ENCODE data around the gene ARID5A. TPM values are rescaled to one million over a fixed set of nuclear protein-coding genes. Genes with fewer than 3 reads are reported as not detected.

ARID5A gene
- polyA plus RNA-seq, 4 donors, result 2.9 to 15.2 (median 7.8) TPM

DNA sequence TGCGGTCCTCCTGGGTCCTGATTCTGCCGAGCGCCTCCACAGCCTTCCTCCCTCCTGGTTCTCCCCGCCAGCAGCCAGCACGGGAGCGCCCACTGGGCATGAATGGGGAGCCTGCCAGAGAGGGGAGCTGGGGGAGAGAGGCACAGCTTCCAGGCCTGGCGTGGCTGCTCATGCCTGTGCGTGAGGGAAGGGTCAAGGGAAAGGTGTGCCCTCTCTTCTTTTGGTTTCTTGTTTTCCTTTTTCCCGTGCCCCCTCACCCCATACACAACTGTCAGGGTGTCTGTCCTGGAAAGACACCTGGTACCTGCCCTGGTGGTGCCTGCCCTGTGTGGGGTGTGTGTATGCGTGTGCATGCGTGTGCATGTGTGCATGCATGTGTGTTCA, 26.7 kb upstream of the ARID5A start:
- WGBS, 3 donors, result 45 to 63% (median 57%) methylated on average over 10 to 11 of the region's 11 CpGs
- Histone ChIP-seq H3K36me3 (ENCODE audit: control insufficient read depth in 3 of 3, insufficient read depth in 2 of 3, low read depth in 1 of 3, low read length in 3 of 3) (no peaks in the 10 kb centered on the region), H3K27ac (ENCODE audit: low read depth in 1 of 3, low read length in 2 of 3) (no peak overlapping the region), H3K4me3 (ENCODE audit: low read depth in 1 of 3, low read length in 3 of 3) (no peak overlapping the region), H3K9me3 (ENCODE audit: control insufficient read depth in 2 of 2, insufficient read depth in 1 of 2, low read depth in 1 of 2, low read length in 1 of 2) (no peaks in the 10 kb centered on the region), H3K4me1 (ENCODE audit: control insufficient read depth in 3 of 3, insufficient read depth in 2 of 3, low read depth in 1 of 3, low read length in 2 of 3) (peaks cover 0 to 29% (median 0%) of the 10 kb centered on the region in 3 donors), H3K27me3 (ENCODE audit: control insufficient read depth in 3 of 3, insufficient read depth in 3 of 3, low read length in 3 of 3) (peaks cover 0 to 7% (median 0%) of the 10 kb centered on the region in 3 donors)
- no peak for FAIRE-seq
- DNase-seq, result no peak

GRCh38 chr2:96510931-96511595, 25.5 kb upstream of the ARID5A start:
- 78 to 87% (median 86%) methylated on average over 6 of the region's 6 CpGs for WGBS, 3 donors
- no peak overlapping the region for H3K27ac ChIP-seq (ENCODE audit: low read depth in 1 of 3, low read length in 2 of 3)
- H3K9me3 ChIP-seq (ENCODE audit: control insufficient read depth in 2 of 2, insufficient read depth in 1 of 2, low read depth in 1 of 2, low read length in 1 of 2), result no peaks in the 10 kb centered on the region
- H3K4me1 ChIP-seq (ENCODE audit: control insufficient read depth in 3 of 3, insufficient read depth in 2 of 3, low read depth in 1 of 3, low read length in 2 of 3), result peaks cover 0 to 18% (median 0%) of the 10 kb centered on the region in 3 donors
- H3K4me3 ChIP-seq (ENCODE audit: low read depth in 1 of 3, low read length in 3 of 3), result no peak overlapping the region
- no peaks in the 10 kb centered on the region for H3K36me3 ChIP-seq (ENCODE audit: control insufficient read depth in 3 of 3, insufficient read depth in 2 of 3, low read depth in 1 of 3, low read length in 3 of 3)
- peaks cover 0 to 7% (median 0%) of the 10 kb centered on the region in 3 donors for H3K27me3 ChIP-seq (ENCODE audit: control insufficient read depth in 3 of 3, insufficient read depth in 3 of 3, low read length in 3 of 3)
- DNase-seq, result no peak
- FAIRE-seq, result no peak

- Histone ChIP-seq H3K27me3 (ENCODE audit: control insufficient read depth in 3 of 3, insufficient read depth in 3 of 3, low read length in 3 of 3) (peaks cover 0 to 7% (median 0%) of the 10 kb centered on the region in 3 donors), H3K9me3 (ENCODE audit: control insufficient read depth in 2 of 2, insufficient read depth in 1 of 2, low read depth in 1 of 2, low read length in 1 of 2) (peaks cover 0 to 5% of the 10 kb centered on the region in 2 donors), H3K4me3 (ENCODE audit: low read depth in 1 of 3, low read length in 3 of 3) (no peak overlapping the region), H3K36me3 (ENCODE audit: control insufficient read depth in 3 of 3, insufficient read depth in 2 of 3, low read depth in 1 of 3, low read length in 3 of 3) (no peaks in the 10 kb centered on the region), H3K4me1 (ENCODE audit: control insufficient read depth in 3 of 3, insufficient read depth in 2 of 3, low read depth in 1 of 3, low read length in 2 of 3) (peaks cover 0 to 11% (median 0%) of the 10 kb centered on the region in 3 donors), H3K27ac (ENCODE audit: low read depth in 1 of 3, low read length in 2 of 3) (no peak overlapping the region)
- no peak for FAIRE-seq
- WGBS, 3 donors, result 76 to 86% (median 78%) methylated on average over 4 of the region's 4 CpGs
- DNase-seq, result no peak
Observed at GRCh38 chr2:96511851-96512250, 24.7 kb upstream of the ARID5A start.

DNA sequence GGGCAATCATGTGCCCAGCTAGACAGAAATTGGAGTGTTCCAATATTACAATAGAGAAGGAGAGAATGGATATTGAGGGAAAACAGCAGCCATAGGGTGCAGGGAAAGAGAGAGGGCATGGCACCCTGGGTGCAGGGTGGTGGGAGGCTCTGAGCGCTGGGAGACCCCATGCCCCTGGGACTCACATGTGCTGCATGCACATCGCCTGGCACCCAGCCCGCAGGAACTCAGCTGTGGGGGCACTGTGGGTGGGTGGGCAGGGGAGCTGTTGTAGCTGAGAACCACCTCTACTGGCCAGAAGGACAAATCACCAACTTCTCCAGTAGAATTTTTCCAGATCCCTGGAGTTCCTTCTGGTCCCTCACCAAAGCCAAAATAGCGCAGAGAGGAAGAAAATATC, 24.2 kb upstream of the ARID5A start:
- WGBS, 3 donors, result 88 to 96% (median 91%) methylated on average over 4 of the region's 4 CpGs
- Histone ChIP-seq H3K9me3 (ENCODE audit: control insufficient read depth in 2 of 2, insufficient read depth in 1 of 2, low read depth in 1 of 2, low read length in 1 of 2) (peaks cover 0 to 6% of the 10 kb centered on the region in 2 donors), H3K4me1 (ENCODE audit: control insufficient read depth in 3 of 3, insufficient read depth in 2 of 3, low read depth in 1 of 3, low read length in 2 of 3) (peaks cover 0 to 11% (median 0%) of the 10 kb centered on the region in 3 donors), H3K27ac (ENCODE audit: low read depth in 1 of 3, low read length in 2 of 3) (no peak overlapping the region), H3K36me3 (ENCODE audit: control insufficient read depth in 3 of 3, insufficient read depth in 2 of 3, low read depth in 1 of 3, low read length in 3 of 3) (no peaks in the 10 kb centered on the region), H3K4me3 (ENCODE audit: low read depth in 1 of 3, low read length in 3 of 3) (no peak overlapping the region), H3K27me3 (ENCODE audit: control insufficient read depth in 3 of 3, insufficient read depth in 3 of 3, low read length in 3 of 3) (peaks cover 0 to 7% (median 0%) of the 10 kb centered on the region in 3 donors)
- DNase-seq (no peak), FAIRE-seq (no peak)

- DNase-seq (no peak), FAIRE-seq (no peak)
- Histone ChIP-seq H3K9me3 (ENCODE audit: control insufficient read depth in 2 of 2, insufficient read depth in 1 of 2, low read depth in 1 of 2, low read length in 1 of 2) (peaks cover 0 to 6% of the 10 kb centered on the region in 2 donors), H3K27ac (ENCODE audit: low read depth in 1 of 3, low read length in 2 of 3) (no peak overlapping the region), H3K4me1 (ENCODE audit: control insufficient read depth in 3 of 3, insufficient read depth in 2 of 3, low read depth in 1 of 3, low read length in 2 of 3) (no peaks in the 10 kb centered on the region), H3K36me3 (ENCODE audit: control insufficient read depth in 3 of 3, insufficient read depth in 2 of 3, low read depth in 1 of 3, low read length in 3 of 3) (no peaks in the 10 kb centered on the region), H3K4me3 (ENCODE audit: low read depth in 1 of 3, low read length in 3 of 3) (no peak overlapping the region), H3K27me3 (ENCODE audit: control insufficient read depth in 3 of 3, insufficient read depth in 3 of 3, low read length in 3 of 3) (no peaks in the 10 kb centered on the region)
- WGBS, 3 donors, result 86 to 93% (median 90%) methylated on average over 6 of the region's 6 CpGs
Observed at GRCh38 chr2:96514521-96514920, 22.0 kb upstream of the ARID5A start.

- Histone ChIP-seq H3K36me3 (ENCODE audit: control insufficient read depth in 3 of 3, insufficient read depth in 2 of 3, low read depth in 1 of 3, low read length in 3 of 3) (no peaks in the 10 kb centered on the region), H3K27me3 (ENCODE audit: control insufficient read depth in 3 of 3, insufficient read depth in 3 of 3, low read length in 3 of 3) (no peaks in the 10 kb centered on the region), H3K9me3 (ENCODE audit: control insufficient read depth in 2 of 2, insufficient read depth in 1 of 2, low read depth in 1 of 2, low read length in 1 of 2) (peaks cover 0 to 6% of the 10 kb centered on the region in 2 donors), H3K27ac (ENCODE audit: low read depth in 1 of 3, low read length in 2 of 3) (no peak overlapping the region), H3K4me3 (ENCODE audit: low read depth in 1 of 3, low read length in 3 of 3) (no peak overlapping the region), H3K4me1 (ENCODE audit: control insufficient read depth in 3 of 3, insufficient read depth in 2 of 3, low read depth in 1 of 3, low read length in 2 of 3) (no peaks in the 10 kb centered on the region)
- FAIRE-seq, result no peak
- WGBS, 3 donors, result 74 to 90% (median 89%) methylated on average over 1 of the region's 1 CpG
- no peak for DNase-seq
Observed at GRCh38 chr2:96517079-96517478, 19.5 kb upstream of the ARID5A start.

- Histone ChIP-seq H3K27me3 (ENCODE audit: control insufficient read depth in 3 of 3, insufficient read depth in 3 of 3, low read length in 3 of 3) (no peaks in the 10 kb centered on the region), H3K9me3 (ENCODE audit: control insufficient read depth in 2 of 2, insufficient read depth in 1 of 2, low read depth in 1 of 2, low read length in 1 of 2) (peaks cover 0 to 6% of the 10 kb centered on the region in 2 donors), H3K4me3 (ENCODE audit: low read depth in 1 of 3, low read length in 3 of 3) (no peak overlapping the region), H3K27ac (ENCODE audit: low read depth in 1 of 3, low read length in 2 of 3) (no peak overlapping the region), H3K36me3 (ENCODE audit: control insufficient read depth in 3 of 3, insufficient read depth in 2 of 3, low read depth in 1 of 3, low read length in 3 of 3) (no peaks in the 10 kb centered on the region), H3K4me1 (ENCODE audit: control insufficient read depth in 3 of 3, insufficient read depth in 2 of 3, low read depth in 1 of 3, low read length in 2 of 3) (no peaks in the 10 kb centered on the region)
- FAIRE-seq, result no peak
- WGBS, 3 donors, result 78 to 93% (median 84%) methylated on average over 4 of the region's 4 CpGs
- no peak for DNase-seq
Observed at GRCh38 chr2:96520231-96520630, 16.3 kb upstream of the ARID5A start.

DNA sequence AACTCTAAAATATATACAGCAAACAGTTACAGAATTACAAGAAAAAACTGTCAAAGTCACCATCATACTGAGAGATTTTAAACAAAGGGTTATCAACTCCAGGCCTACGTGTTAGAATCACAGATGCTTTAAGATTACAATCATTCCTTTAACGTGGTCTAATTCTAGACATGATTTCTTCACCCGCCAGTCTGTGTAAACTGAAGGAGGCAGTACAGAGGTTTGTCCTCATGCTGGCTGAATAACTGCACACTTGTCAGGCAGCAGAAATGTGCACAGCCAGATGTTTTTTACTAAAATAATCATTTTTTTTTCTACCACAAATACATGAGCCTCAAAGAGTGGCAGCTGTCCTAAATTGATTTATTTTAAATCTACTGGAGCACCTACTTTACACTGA, 15.9 kb upstream of the ARID5A start:
- FAIRE-seq (no peak), DNase-seq (no peak)
- Histone ChIP-seq H3K9me3 (ENCODE audit: control insufficient read depth in 2 of 2, insufficient read depth in 1 of 2, low read depth in 1 of 2, low read length in 1 of 2) (peaks cover 0 to 6% of the 10 kb centered on the region in 2 donors), H3K4me3 (ENCODE audit: low read depth in 1 of 3, low read length in 3 of 3) (no peak overlapping the region), H3K27ac (ENCODE audit: low read depth in 1 of 3, low read length in 2 of 3) (no peak overlapping the region), H3K27me3 (ENCODE audit: control insufficient read depth in 3 of 3, insufficient read depth in 3 of 3, low read length in 3 of 3) (no peaks in the 10 kb centered on the region), H3K36me3 (ENCODE audit: control insufficient read depth in 3 of 3, insufficient read depth in 2 of 3, low read depth in 1 of 3, low read length in 3 of 3) (no peaks in the 10 kb centered on the region), H3K4me1 (ENCODE audit: control insufficient read depth in 3 of 3, insufficient read depth in 2 of 3, low read depth in 1 of 3, low read length in 2 of 3) (no peaks in the 10 kb centered on the region)
- 62 to 73% (median 65%) methylated on average over 3 of the region's 3 CpGs for WGBS, 3 donors

DNA sequence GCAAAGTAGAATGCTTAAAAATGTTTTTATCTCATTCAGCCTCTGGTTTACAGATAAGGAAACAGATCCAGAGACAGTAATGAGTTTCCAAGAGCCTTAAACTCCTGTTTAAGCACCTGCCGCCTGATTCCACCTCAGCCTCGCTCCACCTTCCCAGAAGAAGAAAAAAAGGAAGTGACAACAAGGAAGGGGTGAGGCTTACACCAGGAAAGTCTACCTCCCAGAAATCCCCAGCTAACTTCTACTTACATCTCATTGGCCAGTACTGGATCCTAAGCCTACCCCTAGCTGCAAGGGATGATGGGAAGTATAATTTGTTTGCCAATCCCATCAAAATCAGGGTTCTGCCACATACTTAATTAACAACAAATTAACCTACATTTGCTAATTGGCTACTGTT, 15.3 kb upstream of the ARID5A start:
- 26 to 59% (median 50%) methylated on average over 2 of the region's 2 CpGs for WGBS, 3 donors
- FAIRE-seq (no peak), DNase-seq (no peak)
- Histone ChIP-seq H3K4me1 (ENCODE audit: control insufficient read depth in 3 of 3, insufficient read depth in 2 of 3, low read depth in 1 of 3, low read length in 2 of 3) (no peaks in the 10 kb centered on the region), H3K9me3 (ENCODE audit: control insufficient read depth in 2 of 2, insufficient read depth in 1 of 2, low read depth in 1 of 2, low read length in 1 of 2) (peaks cover 0 to 6% of the 10 kb centered on the region in 2 donors), H3K27me3 (ENCODE audit: control insufficient read depth in 3 of 3, insufficient read depth in 3 of 3, low read length in 3 of 3) (no peaks in the 10 kb centered on the region), H3K36me3 (ENCODE audit: control insufficient read depth in 3 of 3, insufficient read depth in 2 of 3, low read depth in 1 of 3, low read length in 3 of 3) (no peaks in the 10 kb centered on the region), H3K27ac (ENCODE audit: low read depth in 1 of 3, low read length in 2 of 3) (no peak overlapping the region), H3K4me3 (ENCODE audit: low read depth in 1 of 3, low read length in 3 of 3) (no peak overlapping the region)
